NCI-H748 (cell line): ENCODE measurements around the gene CIITA.
A peak's percentile ranks its signal among the peaks of the same experiment; 100 is the strongest.

Experiments used
- DNase-seq: peaks from one replicate; lab custom pipeline; 2025; ENCODE audit not compliant: unreplicated experiment; lab: John Stamatoyannopoulos, UW

CIITA gene

DNA sequence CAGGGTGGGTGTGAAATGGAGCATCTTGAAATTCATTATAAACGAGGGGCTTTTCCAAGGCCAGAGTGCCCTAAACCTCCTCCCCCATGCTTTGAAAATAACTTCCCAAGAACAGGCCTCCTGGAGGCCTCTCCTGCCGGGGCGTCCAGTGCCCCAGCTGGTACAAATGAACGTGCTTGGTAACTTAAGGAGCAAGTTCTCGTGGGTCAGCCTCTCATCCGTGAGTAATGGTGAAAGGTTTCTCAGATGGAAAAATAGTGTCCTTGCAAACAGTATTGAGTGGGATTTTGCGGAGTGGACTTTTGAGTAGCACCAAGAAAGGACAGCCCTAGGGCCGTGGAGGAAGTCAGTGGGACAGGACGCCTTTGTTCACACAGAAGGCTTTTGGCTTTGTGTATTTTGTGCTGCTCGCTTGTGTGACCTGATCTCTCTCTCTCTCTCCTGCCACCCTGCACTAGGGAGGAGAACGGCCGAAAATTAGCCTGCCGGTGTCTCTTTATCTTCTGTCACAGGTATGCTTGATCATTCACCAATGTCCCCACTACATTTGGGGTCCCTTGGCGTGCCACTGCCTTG lies 102.0 kb downstream of the CIITA start:
- DNase-seq = no peak

DNA sequence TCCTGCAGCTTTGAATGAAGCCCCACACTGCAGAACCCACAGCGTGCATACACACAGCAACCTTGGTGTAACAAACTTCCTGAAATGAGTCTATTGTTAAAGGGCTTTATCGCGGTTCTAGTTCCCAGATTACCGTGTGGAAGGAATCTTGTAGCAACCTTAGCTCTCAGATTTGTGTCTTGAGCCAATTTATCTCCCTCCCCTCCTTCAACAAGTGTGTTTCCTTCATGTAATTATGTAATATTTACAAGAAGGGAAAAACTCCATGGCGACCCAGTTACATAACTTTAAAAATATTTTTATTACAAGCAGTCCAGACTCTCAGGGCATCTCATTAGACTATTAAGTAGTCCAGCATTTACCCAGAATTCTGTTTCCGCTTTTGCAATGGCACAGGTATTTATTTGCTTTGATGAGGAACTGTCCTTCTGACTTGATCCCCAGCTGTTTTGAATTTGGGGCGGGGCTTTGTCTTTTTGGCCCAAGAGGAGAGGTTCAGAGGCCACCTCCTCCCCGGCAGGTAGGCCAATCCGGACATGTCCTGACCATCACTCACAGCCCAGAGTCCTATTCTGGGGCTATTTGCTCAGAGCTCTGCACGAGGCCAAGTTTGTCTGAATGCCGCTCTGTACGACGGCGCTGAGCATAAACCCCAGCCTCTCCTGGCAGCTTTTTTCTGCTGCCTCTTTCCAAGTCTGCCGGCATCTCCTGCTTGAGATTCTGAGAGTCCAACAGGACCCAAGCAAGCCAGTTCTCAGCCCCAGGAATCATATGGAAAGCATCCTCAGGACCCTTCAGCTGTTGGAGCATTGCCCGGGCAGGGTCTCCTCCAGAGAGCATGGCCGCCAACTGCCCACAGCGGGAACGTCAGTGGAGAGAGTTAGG lies 103.0 kb downstream of the CIITA start:
- DNase-seq = no peak

DNA sequence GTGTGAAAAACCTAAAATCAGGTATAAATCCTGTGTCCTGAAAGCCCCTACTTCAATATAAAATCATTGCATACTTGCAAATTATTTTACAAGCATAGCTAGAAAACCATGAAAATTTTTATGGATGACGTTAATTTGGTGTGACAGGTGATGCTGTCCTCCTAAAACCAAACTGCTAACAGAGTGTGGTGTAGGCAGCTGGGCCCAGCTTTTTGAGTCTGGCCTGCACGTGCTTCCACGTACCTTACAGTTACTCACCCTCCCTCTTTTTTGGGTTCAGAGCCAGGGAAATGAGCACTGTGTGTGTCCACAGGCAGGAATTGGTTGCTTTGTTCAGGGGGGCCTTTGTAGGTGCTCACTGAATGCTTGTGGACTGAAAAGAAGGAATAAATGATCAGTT lies 103.8 kb downstream of the CIITA start:
- no peak for DNase-seq

GRCh38 chr16:10981697-10982216 lies 104.8 kb downstream of the CIITA start:
- peak; percentile 6 for DNase-seq

GRCh38 chr16:10982465-10983150 lies 105.6 kb downstream of the CIITA start:
- no peak for DNase-seq

DNA sequence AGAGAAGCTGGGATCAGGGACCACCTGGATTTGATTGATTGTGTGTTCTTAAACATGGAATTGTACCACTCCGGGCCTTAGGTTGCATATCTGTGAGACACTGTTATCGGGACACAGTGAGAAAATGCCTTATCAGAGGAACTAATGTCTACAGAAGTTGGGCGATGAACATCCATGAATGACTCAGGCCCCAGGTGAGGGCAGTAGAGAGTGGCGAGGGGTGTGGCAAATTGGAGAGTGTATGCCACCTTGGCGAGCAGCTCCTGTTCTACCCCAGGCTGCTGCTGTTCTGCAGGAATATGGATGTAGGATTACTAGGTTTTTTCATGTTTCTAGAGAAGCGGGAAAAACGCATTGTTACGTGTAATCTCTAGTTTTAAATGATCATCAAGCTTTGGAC lies 106.2 kb downstream of the CIITA start:
- no peak for DNase-seq

- no peak for DNase-seq
These were observed 107.5 kb downstream of the CIITA start for GRCh38 chr16:10984509-10984908.
